GM12891 (cell line): ENCODE data around the gene EHD1.

Experiments
- PAX5 ChIP-seq: IDR thresholded peaks from 2 replicates; pipeline ENCODE4 v1.6.1; 2011; ENCODE audit warnings: low read length, moderate library complexity, mild to moderate bottlenecking; ENCODE audit not compliant: insufficient read depth, severe bottlenecking
- POLR2A ChIP-seq: IDR thresholded peaks from 2 replicates; pipeline ENCODE4 v1.6.1; 2011; ENCODE audit warnings: low read depth, low read length, control low read depth
- POLR2AphosphoS5 ChIP-seq: IDR thresholded peaks from 2 replicates; pipeline ENCODE4 v1.6.1; 2011; ENCODE audit warnings: low read depth, low read length, control low read depth
- POU2F2 ChIP-seq: IDR thresholded peaks from 2 replicates; pipeline ENCODE4 v1.6.1; 2011; ENCODE audit warnings: low read depth, mild to moderate bottlenecking, control low read depth, low read length, moderate library complexity
- SPI1 ChIP-seq: IDR thresholded peaks from 2 replicates; pipeline ENCODE4 v1.6.1; 2011; ENCODE audit warnings: low read depth, low read length, control low read depth
- TAF1 ChIP-seq: IDR thresholded peaks from 2 replicates; pipeline ENCODE4 v1.6.1; 2011; ENCODE audit warnings: low read depth, low read length, control low read depth

GRCh38 chr11:64879244-64879900 is 951 bp upstream of the EHD1 start:
- TF ChIP-seq SPI1 (peak; percentile 38; the same call in 1 of the 2 replicates), POLR2AphosphoS5 (peak; percentile 45; the same call in 1 of the 2 replicates), POLR2A (no peak), TAF1 (no peak), PAX5 (no peak), POU2F2 (no peak)
